ENCODE data around the gene SLU7.

SLU7 gene

DNA sequence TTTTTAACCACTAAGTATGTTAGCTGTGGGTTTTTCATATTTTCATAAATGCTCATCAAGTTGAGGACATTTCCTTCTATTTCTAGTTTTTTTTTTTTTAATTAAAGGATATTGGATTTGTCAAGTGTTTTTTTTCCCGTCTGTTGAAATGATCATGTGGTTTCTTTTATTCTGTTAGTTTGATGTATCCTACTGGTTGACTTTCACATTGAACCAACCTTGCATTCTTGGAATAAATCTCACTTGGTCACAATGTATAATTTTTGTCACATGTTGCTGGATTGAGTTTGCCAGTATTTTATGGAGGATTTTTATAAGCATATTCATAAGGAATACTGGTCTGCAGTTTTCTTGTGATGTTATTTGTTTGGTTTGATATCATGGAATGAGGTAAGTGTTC lies 31.4 kb downstream of the SLU7 start:
- H3K27ac ChIP-seq, result no peak overlapping the region
- no peak for TF ChIP-seq CTCF (conservative IDR thresholded peaks at IDR 0.05)
- TF ChIP-seq ZFX (IDR thresholded peaks at IDR 0.05), result no peak

DNA sequence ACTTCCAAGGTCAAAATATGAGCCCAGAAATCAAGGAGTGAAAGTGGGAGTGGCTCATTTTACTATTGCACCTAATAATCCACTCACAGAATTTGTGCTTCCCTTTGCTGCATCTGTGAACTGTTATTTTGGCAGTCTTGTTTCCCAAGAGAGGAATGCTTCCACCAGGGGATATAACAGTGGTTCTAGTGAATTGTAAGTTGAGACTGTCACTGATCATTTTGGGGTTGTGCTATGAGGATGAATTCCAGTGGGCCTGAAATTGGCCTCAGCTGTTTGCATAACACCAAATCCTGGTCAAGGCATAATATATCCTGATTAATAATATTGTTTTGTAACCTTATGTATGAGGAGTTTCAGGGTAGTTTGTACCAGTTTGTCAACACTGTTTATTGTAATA lies 33.4 kb downstream of the SLU7 start:
- TF ChIP-seq CTCF (conservative IDR thresholded peaks at IDR 0.05) (no peak), ZFX (IDR thresholded peaks at IDR 0.05) (no peak)
- H3K27ac ChIP-seq, result no peak overlapping the region

DNA sequence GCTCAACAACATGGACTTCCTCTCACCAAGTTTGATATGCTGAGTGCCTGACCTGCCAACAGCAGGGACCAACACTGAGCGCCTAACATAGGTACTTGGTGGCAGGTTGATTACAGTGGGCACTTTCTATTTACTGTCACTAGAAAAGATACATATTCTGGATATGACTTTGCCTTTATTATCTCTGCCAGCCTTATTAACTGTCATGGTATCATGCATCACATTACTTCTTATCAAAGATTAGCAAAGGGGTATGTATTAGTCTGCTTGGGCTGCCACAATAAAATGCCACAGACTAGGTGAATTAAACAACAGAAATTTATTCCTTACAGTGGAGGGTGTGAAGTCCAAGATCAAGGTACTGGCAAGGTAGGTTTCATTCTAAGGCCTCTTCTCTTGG lies 34.2 kb downstream of the SLU7 start:
- TF ChIP-seq ZFX (IDR thresholded peaks at IDR 0.05) (no peak), CTCF (conservative IDR thresholded peaks at IDR 0.05) (no peak)
- H3K27ac ChIP-seq, result no peak overlapping the region

GRCh38 chr5:160382346-160382745 lies 36.5 kb downstream of the SLU7 start:
- H3K27ac ChIP-seq, result no peak overlapping the region
- TF ChIP-seq ZFX (IDR thresholded peaks at IDR 0.05) (no peak), CTCF (conservative IDR thresholded peaks at IDR 0.05) (no peak)

- H3K27ac ChIP-seq, result no peak overlapping the region
- no peak for TF ChIP-seq ZFX (IDR thresholded peaks at IDR 0.05)
- TF ChIP-seq CTCF (conservative IDR thresholded peaks at IDR 0.05), result no peak
Observed at GRCh38 chr5:160380041-160380440, 38.8 kb downstream of the SLU7 start.

DNA sequence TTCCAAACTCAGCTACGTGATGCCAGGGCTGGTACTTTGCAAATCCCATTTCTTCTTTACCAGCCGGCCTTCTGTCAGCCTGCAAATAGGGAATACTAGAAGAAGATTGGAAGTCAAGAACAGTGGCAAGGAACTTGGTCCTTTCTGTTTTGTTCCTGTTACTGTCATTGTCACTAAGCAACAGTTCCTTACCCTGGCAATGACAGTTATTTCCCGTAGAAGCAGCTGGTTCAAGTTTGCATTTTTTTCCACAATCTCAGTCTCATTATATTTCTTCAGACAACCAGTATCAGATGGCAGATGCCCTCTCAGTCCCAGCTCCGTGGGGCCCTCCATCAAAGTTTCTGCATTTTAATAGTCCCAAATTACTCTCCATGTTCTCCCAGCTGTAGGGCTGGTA lies 39.4 kb downstream of the SLU7 start:
- TF ChIP-seq ZFX (IDR thresholded peaks at IDR 0.05) (no peak), CTCF (conservative IDR thresholded peaks at IDR 0.05) (no peak)
- H3K27ac ChIP-seq, result no peak overlapping the region

- no peak overlapping the region for H3K27ac ChIP-seq
- no peak for TF ChIP-seq CTCF (conservative IDR thresholded peaks at IDR 0.05)
- no peak for TF ChIP-seq ZFX (IDR thresholded peaks at IDR 0.05)
Observed at GRCh38 chr5:160378330-160378729, 40.6 kb downstream of the SLU7 start.

All from C4-2B (cell line).